H9 (cell line): Measurements from ENCODE around the gene KLRB1. TPM values are rescaled to one million over a fixed set of nuclear protein-coding genes. Genes with fewer than 3 reads are reported as not detected.

ENCODE experiments used
- DNase-seq: peaks from one replicate; pipeline ENCODE4 v3.0.0-alpha.2; 2017
- H2AFZ ChIP-seq: one replicate; pipeline ENCODE4 v1.6.1; 2013; ENCODE audit warnings: mild to moderate bottlenecking, low read length, control low read depth, moderate library complexity
- H2AK5ac ChIP-seq: 2 replicates; pipeline ENCODE4 v1.6.1; 2013; ENCODE audit warnings: low read length, control low read depth, mixed read lengths; ENCODE audit not compliant: insufficient read length
- H2BK120ac ChIP-seq: one replicate; pipeline ENCODE4 v1.6.1; 2013; ENCODE audit warnings: low read depth, mild to moderate bottlenecking, low read length, control low read depth, inconsistent platforms; ENCODE audit not compliant: poor library complexity, severe bottlenecking
- H2BK12ac ChIP-seq: 2 replicates; pipeline ENCODE4 v1.6.1; 2013; ENCODE audit warnings: low read length, control low read depth, mixed read lengths, low read depth; ENCODE audit not compliant: insufficient read length
- H2BK15ac ChIP-seq: 2 replicates; pipeline ENCODE4 v1.6.1; 2013; ENCODE audit warnings: low read depth, low read length, control low read depth
- H2BK20ac ChIP-seq: one replicate; pipeline ENCODE4 v1.6.1; 2013; ENCODE audit warnings: low read depth, mild to moderate bottlenecking, low read length, control low read depth, inconsistent platforms; ENCODE audit not compliant: poor library complexity, severe bottlenecking
- H2BK5ac ChIP-seq: 2 replicates; pipeline ENCODE4 v1.6.1; 2013; ENCODE audit warnings: low read length, control low read depth, mixed read lengths; ENCODE audit not compliant: insufficient read length
- H3K14ac ChIP-seq: 2 replicates; pipeline ENCODE4 v1.6.1; 2013; ENCODE audit warnings: low read length, control low read depth; ENCODE audit not compliant: insufficient read depth
- H3K18ac ChIP-seq: 2 replicates; pipeline ENCODE4 v1.6.1; 2013; ENCODE audit warnings: low read depth, mild to moderate bottlenecking, mixed read lengths, low read length, control low read depth; ENCODE audit not compliant: insufficient read length
- H3K23ac ChIP-seq: 2 replicates; pipeline ENCODE4 v1.6.1; 2013; ENCODE audit warnings: low read length, control low read depth, mixed read lengths, low read depth; ENCODE audit not compliant: insufficient read length
- H3K23me2 ChIP-seq: 2 replicates; pipeline ENCODE4 v1.6.1; 2013; ENCODE audit warnings: low read depth, mild to moderate bottlenecking, mixed read lengths, low read length, control low read depth; ENCODE audit not compliant: insufficient read length, poor library complexity, severe bottlenecking
- H3K27ac ChIP-seq: 2 replicates; pipeline ENCODE4 v1.5.1; 2013; ENCODE audit warnings: low read length, control low read depth, mixed read lengths, low read depth; ENCODE audit not compliant: insufficient read length
- H3K27me3 ChIP-seq: 2 replicates; pipeline ENCODE4 v1.6.1; 2013; ENCODE audit warnings: low read length, control low read depth, inconsistent platforms; ENCODE audit not compliant: insufficient read depth
- H3K4ac ChIP-seq: 2 replicates; pipeline ENCODE4 v1.6.1; 2013; ENCODE audit warnings: low read depth, mild to moderate bottlenecking, control low read depth, inconsistent platforms, low read length, moderate library complexity
- H3K4me1 ChIP-seq: 2 replicates; pipeline ENCODE4 v1.6.1; 2013; ENCODE audit warnings: low read length, control low read depth, inconsistent platforms; ENCODE audit not compliant: insufficient read depth
- H3K4me2 ChIP-seq: 2 replicates; pipeline ENCODE4 v1.6.1; 2013; ENCODE audit warnings: low read length, control low read depth, mixed read lengths; ENCODE audit not compliant: insufficient read length, insufficient read depth
- H3K56ac ChIP-seq: 2 replicates; pipeline ENCODE4 v1.6.1; 2013; ENCODE audit warnings: low read depth, mild to moderate bottlenecking, mixed read lengths, low read length, control low read depth; ENCODE audit not compliant: insufficient read length
- H3K79me1 ChIP-seq: 2 replicates; pipeline ENCODE4 v1.6.1; 2013; ENCODE audit warnings: low read depth, mild to moderate bottlenecking, moderate library complexity, low read length, control low read depth, inconsistent platforms; ENCODE audit not compliant: insufficient read depth, poor library complexity, severe bottlenecking
- H3K79me2 ChIP-seq: 2 replicates; pipeline ENCODE4 v1.6.1; 2013; ENCODE audit warnings: low read length, control low read depth, inconsistent platforms; ENCODE audit not compliant: insufficient read depth
- H3K9ac ChIP-seq: 2 replicates; pipeline ENCODE4 v1.6.1; 2013; ENCODE audit warnings: low read length, control low read depth, mixed read lengths; ENCODE audit not compliant: insufficient read length; ENCODE audit errors: extremely low read depth
- H3K9me3 ChIP-seq: one replicate; pipeline ENCODE4 v1.6.1; 2013; ENCODE audit warnings: low read depth, low read length, inconsistent platforms; ENCODE audit not compliant: control insufficient read depth
- H3T11ph ChIP-seq: one replicate; pipeline ENCODE4 v1.6.1; 2013; ENCODE audit warnings: mild to moderate bottlenecking, low read length, control low read depth, inconsistent platforms
- H4K20me1 ChIP-seq: one replicate; pipeline ENCODE4 v1.6.1; 2013; ENCODE audit not compliant: control insufficient read depth, insufficient read length, insufficient read depth
- H4K5ac ChIP-seq: 2 replicates; pipeline ENCODE4 v1.6.1; 2013; ENCODE audit warnings: low read depth, mild to moderate bottlenecking, mixed read lengths, low read length, control low read depth; ENCODE audit not compliant: insufficient read length
- H4K8ac ChIP-seq: replicated peaks from 2 replicates; pipeline ENCODE4 v1.6.1; 2013; ENCODE audit warnings: low read length, control low read depth, mixed read lengths, low read depth; ENCODE audit not compliant: insufficient read length
- H4K91ac ChIP-seq: 2 replicates; pipeline ENCODE4 v1.6.1; 2013; ENCODE audit warnings: low read depth, mild to moderate bottlenecking, moderate library complexity, mixed read lengths, low read length, control low read depth; ENCODE audit not compliant: insufficient read length
- H3K27ac Mint-ChIP-seq, 3 experiments: 2 replicates in 2 of 3; 3 replicates in 1 of 3; pipeline ENCODE4 v1.8.0; 2020 to 2021; ENCODE audit warnings: mixed read lengths in 3 of 3, mild to moderate bottlenecking in 1 of 3, moderate library complexity in 1 of 3
- H3K27me3 Mint-ChIP-seq: 2 replicates; pipeline ENCODE4 v1.8.0; 2021; ENCODE audit warnings: low read depth, mild to moderate bottlenecking, moderate library complexity, mixed read lengths
- H3K36me3 Mint-ChIP-seq, 3 experiments: 2 replicates in 2 of 3; 3 replicates in 1 of 3; pipeline ENCODE4 v1.8.0; 2020 to 2021; ENCODE audit warnings: low read depth in 3 of 3, mixed read lengths in 3 of 3; ENCODE audit not compliant: insufficient read depth in 1 of 3
- H3K4me1 Mint-ChIP-seq, 2 experiments: 2 replicates each; pipeline ENCODE4 v1.8.0; 2020; ENCODE audit warnings: mixed read lengths in 2 of 2
- H3K4me3 Mint-ChIP-seq, 2 experiments: 2 replicates in 1 of 2; 3 replicates in 1 of 2; pipeline ENCODE4 v1.8.0; 2020 to 2021; ENCODE audit warnings: mild to moderate bottlenecking in 2 of 2, mixed read lengths in 2 of 2, moderate library complexity in 1 of 2
- H3K9me3 Mint-ChIP-seq, 2 experiments: 2 replicates in 1 of 2; 3 replicates in 1 of 2; pipeline ENCODE4 v1.8.0; 2020; ENCODE audit warnings: mild to moderate bottlenecking in 2 of 2, mixed read lengths in 2 of 2, moderate library complexity in 1 of 2
- WGBS: extraction: QIAGEN DNeasy Blood & Tissue Kit; methylation state at CpG from one replicate; pipeline ENCODE4 v1.1.7; 2013; ENCODE audit warnings: missing lambda C conversion rate, low lambda C conversion rate, mixed read lengths; ENCODE audit not compliant: insufficient read length; ENCODE audit errors: extremely low coverage; 5-methylcytosine and 5-hydroxymethylcytosine counted together
- total RNA-seq: library from RNA; stranded (reverse); gene quantifications from 2 replicates; pipeline ENCODE4 v1.2.1, GENCODE V29; 2021
- TF ChIP-seq, protein P1 (sequence below): fragments of 200-600 bp; sonication (generic); conservative IDR thresholded peaks from 3 replicates; pipeline ENCODE4 v1.8.0; 2021; ENCODE audit warnings: antibody characterized with exemption, mild to moderate bottlenecking

Gene KLRB1
- total RNA-seq, 1 experiment from 2014 or later = 0.15 TPM

DNA sequence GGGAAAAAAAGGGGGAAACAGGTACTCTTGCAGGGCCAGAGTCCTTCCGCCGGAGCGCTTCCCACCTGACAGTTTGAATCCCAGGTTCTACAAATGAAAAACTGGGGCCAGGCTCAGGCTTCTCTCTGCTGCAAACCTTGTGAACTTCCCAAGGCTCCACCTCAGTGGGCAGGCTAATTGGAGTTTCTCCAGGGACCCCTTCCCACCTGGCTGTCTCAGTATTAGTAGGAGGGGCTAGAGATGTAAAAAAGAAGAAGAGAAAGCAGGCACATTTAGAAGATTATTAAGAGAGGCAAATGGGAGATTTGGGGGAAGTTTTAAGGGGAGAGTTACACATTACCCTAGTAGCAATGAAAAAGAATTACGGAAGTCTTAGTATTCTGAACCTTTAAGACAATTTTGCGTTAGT lies 41.8 kb upstream of the KLRB1 start:
- Histone ChIP-seq H3T11ph (no peak overlapping the region), H4K5ac (no peak overlapping the region), H2BK15ac (no peak overlapping the region), H3K4me1 (peaks cover 7% of the 10 kb centered on the region; the same call in 1 of the 2 replicates), H3K18ac (no peak overlapping the region), H2AK5ac (no peak overlapping the region), H3K79me2 (no peaks in the 10 kb centered on the region; the same call in 1 of the 2 replicates), H3K9ac (no peak overlapping the region), H3K4me2 (peak overlapping the region; percentile 98), H2BK20ac (no peak overlapping the region), H4K20me1 (no peaks in the 10 kb centered on the region), H2BK120ac (no peak overlapping the region), H3K23ac (no peak overlapping the region), H2BK5ac (no peak overlapping the region), H3K79me1 (no peaks in the 10 kb centered on the region), H3K56ac (no peak overlapping the region), H4K91ac (no peak overlapping the region), H3K9me3 (no peaks in the 10 kb centered on the region), H3K27me3 (no peaks in the 10 kb centered on the region), H3K27ac (no peak overlapping the region), H2BK12ac (no peak overlapping the region), H3K4ac (no peak overlapping the region), H4K8ac (no peak overlapping the region), H3K14ac (no peak overlapping the region), H3K23me2 (peaks cover 14% of the 10 kb centered on the region), H2AFZ (no peak overlapping the region)
- Mint-ChIP-seq H3K27me3 (no peaks in the 10 kb centered on the region; the same call in 1 of the 2 replicates), H3K9me3 (peaks cover 0 to 4% of the 10 kb centered on the region in 2 experiments; a peak in 1 of 5 replicates), H3K4me1 (peaks cover 36 to 37% of the 10 kb centered on the region in 2 experiments), H3K27ac (peak overlapping the region in 1 of 3 experiments; percentile 22; a peak in 2 of 7 replicates), H3K36me3 (peaks cover 6 to 14% (median 8%) of the 10 kb centered on the region in 3 experiments; a peak in 5 of 7 replicates), H3K4me3 (peak overlapping the region; percentile 88 to 89)
- no CpG with 5 or more reads among the region's 5 CpGs for WGBS
- peak; percentile 64 for DNase-seq
- TF ChIP-seq, protein P1, sequence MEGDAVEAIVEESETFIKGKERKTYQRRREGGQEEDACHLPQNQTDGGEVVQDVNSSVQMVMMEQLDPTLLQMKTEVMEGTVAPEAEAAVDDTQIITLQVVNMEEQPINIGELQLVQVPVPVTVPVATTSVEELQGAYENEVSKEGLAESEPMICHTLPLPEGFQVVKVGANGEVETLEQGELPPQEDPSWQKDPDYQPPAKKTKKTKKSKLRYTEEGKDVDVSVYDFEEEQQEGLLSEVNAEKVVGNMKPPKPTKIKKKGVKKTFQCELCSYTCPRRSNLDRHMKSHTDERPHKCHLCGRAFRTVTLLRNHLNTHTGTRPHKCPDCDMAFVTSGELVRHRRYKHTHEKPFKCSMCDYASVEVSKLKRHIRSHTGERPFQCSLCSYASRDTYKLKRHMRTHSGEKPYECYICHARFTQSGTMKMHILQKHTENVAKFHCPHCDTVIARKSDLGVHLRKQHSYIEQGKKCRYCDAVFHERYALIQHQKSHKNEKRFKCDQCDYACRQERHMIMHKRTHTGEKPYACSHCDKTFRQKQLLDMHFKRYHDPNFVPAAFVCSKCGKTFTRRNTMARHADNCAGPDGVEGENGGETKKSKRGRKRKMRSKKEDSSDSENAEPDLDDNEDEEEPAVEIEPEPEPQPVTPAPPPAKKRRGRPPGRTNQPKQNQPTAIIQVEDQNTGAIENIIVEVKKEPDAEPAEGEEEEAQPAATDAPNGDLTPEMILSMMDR = no peak
